IgD-negative memory B cell (primary cell): ENCODE measurements around the gene WNT9A. TPM values are rescaled to one million over a fixed set of nuclear protein-coding genes. Genes with fewer than 3 reads are reported as not detected.
A peak's percentile ranks its signal among the peaks of the same experiment; 100 is the strongest.

Experiments used
- H3K27ac Mint-ChIP-seq, 3 donors: one replicate each; pipeline ENCODE4 v1.8.0; 2020 to 2022; ENCODE audit warnings: mild to moderate bottlenecking in 3 of 3, mixed read lengths in 3 of 3, moderate library complexity in 1 of 3
- H3K27me3 Mint-ChIP-seq: one replicate; pipeline ENCODE4 v1.8.0; 2021; ENCODE audit warnings: mixed read lengths
- H3K36me3 Mint-ChIP-seq: one replicate; pipeline ENCODE4 v1.8.0; 2020; ENCODE audit warnings: mild to moderate bottlenecking, mixed read lengths
- H3K4me1 Mint-ChIP-seq, 3 donors: one replicate each; pipeline ENCODE4 v1.8.0; 2020 to 2022; ENCODE audit warnings: mixed read lengths in 3 of 3, mild to moderate bottlenecking in 1 of 3
- H3K4me3 Mint-ChIP-seq, 4 donors: one replicate each; pipeline ENCODE4 v1.8.0; 2020 to 2022; ENCODE audit warnings: mild to moderate bottlenecking in 4 of 4, mixed read lengths in 4 of 4, moderate library complexity in 3 of 4
- H3K9me3 Mint-ChIP-seq, 3 donors: one replicate each; pipeline ENCODE4 v1.8.0; 2020 to 2021; ENCODE audit warnings: mixed read lengths in 3 of 3, mild to moderate bottlenecking in 1 of 3
- polyA plus RNA-seq: library from polyadenylated mRNA; unstranded; fragments of 300-500 nt; fragmentation: Illumina TruSeq; gene quantifications from one replicate; pipeline ENCODE4 v1.2.3, GENCODE V29; 2021

The WNT9A gene
- polyA plus RNA-seq, 1 donor from 2014 or later, result not detected

GRCh38 chr1:227947386-227947675, 401 bp downstream of the WNT9A start:
- no peak overlapping the region for H3K27ac Mint-ChIP-seq
- peaks cover 0 to 7% (median 3%) of the 10 kb centered on the region in 3 donors for H3K4me1 Mint-ChIP-seq
- H3K27me3 Mint-ChIP-seq, result peaks cover 27% of the 10 kb centered on the region
- H3K9me3 Mint-ChIP-seq, result no peaks in the 10 kb centered on the region
- H3K4me3 Mint-ChIP-seq, result peak overlapping the region in 3 of 4 donors; percentile 44 to 89 (median 81)
- no peaks in the 10 kb centered on the region for H3K36me3 Mint-ChIP-seq

- H3K9me3 Mint-ChIP-seq, result no peaks in the 10 kb centered on the region
- H3K27me3 Mint-ChIP-seq, result peaks cover 27% of the 10 kb centered on the region
- no peaks in the 10 kb centered on the region for H3K36me3 Mint-ChIP-seq
- peak overlapping the region in 3 of 4 donors; percentile 58 to 89 (median 81) for H3K4me3 Mint-ChIP-seq
- H3K27ac Mint-ChIP-seq, result no peak overlapping the region
- peaks cover 0 to 7% (median 3%) of the 10 kb centered on the region in 3 donors for H3K4me1 Mint-ChIP-seq
Measured at GRCh38 chr1:227946624-227947385, 927 bp downstream of the WNT9A start.

- H3K9me3 Mint-ChIP-seq, result no peaks in the 10 kb centered on the region
- H3K27ac Mint-ChIP-seq, result no peak overlapping the region
- peaks cover 0 to 7% (median 3%) of the 10 kb centered on the region in 3 donors for H3K4me1 Mint-ChIP-seq
- peaks cover 27% of the 10 kb centered on the region for H3K27me3 Mint-ChIP-seq
- peak overlapping the region in 3 of 4 donors; percentile 41 to 81 (median 58) for H3K4me3 Mint-ChIP-seq
- H3K36me3 Mint-ChIP-seq, result no peaks in the 10 kb centered on the region
Measured at GRCh38 chr1:227945891-227946623, 1.7 kb downstream of the WNT9A start.

- H3K4me3 Mint-ChIP-seq, result peak overlapping the region in 1 of 4 donors; percentile 68
- no peak overlapping the region for H3K27ac Mint-ChIP-seq
- peaks cover 25% of the 10 kb centered on the region for H3K27me3 Mint-ChIP-seq
- no peaks in the 10 kb centered on the region for H3K9me3 Mint-ChIP-seq
- H3K36me3 Mint-ChIP-seq, result no peaks in the 10 kb centered on the region
- peaks cover 0 to 7% (median 3%) of the 10 kb centered on the region in 3 donors for H3K4me1 Mint-ChIP-seq
Measured at GRCh38 chr1:227944931-227945890, 2.5 kb downstream of the WNT9A start.

- H3K27ac Mint-ChIP-seq, result no peak overlapping the region
- no peaks in the 10 kb centered on the region for H3K9me3 Mint-ChIP-seq
- H3K4me3 Mint-ChIP-seq, result no peak overlapping the region
- H3K4me1 Mint-ChIP-seq, result peaks cover 0 to 7% (median 3%) of the 10 kb centered on the region in 3 donors
- H3K27me3 Mint-ChIP-seq, result peaks cover 20% of the 10 kb centered on the region
- H3K36me3 Mint-ChIP-seq, result no peaks in the 10 kb centered on the region
Measured at GRCh38 chr1:227944090-227944930, 3.4 kb downstream of the WNT9A start.

GRCh38 chr1:227943381-227944089, 4.2 kb downstream of the WNT9A start:
- H3K9me3 Mint-ChIP-seq, result no peaks in the 10 kb centered on the region
- H3K27ac Mint-ChIP-seq, result no peak overlapping the region
- H3K27me3 Mint-ChIP-seq, result peaks cover 16% of the 10 kb centered on the region
- no peaks in the 10 kb centered on the region for H3K36me3 Mint-ChIP-seq
- peak overlapping the region in 1 of 4 donors; percentile 30 for H3K4me3 Mint-ChIP-seq
- H3K4me1 Mint-ChIP-seq, result peaks cover 0 to 7% (median 3%) of the 10 kb centered on the region in 3 donors

GRCh38 chr1:227942716-227943261, 4.9 kb downstream of the WNT9A start:
- H3K9me3 Mint-ChIP-seq, result no peaks in the 10 kb centered on the region
- no peak overlapping the region for H3K27ac Mint-ChIP-seq
- peaks cover 15% of the 10 kb centered on the region for H3K27me3 Mint-ChIP-seq
- H3K36me3 Mint-ChIP-seq, result no peaks in the 10 kb centered on the region
- H3K4me3 Mint-ChIP-seq, result no peak overlapping the region
- H3K4me1 Mint-ChIP-seq, result peaks cover 0 to 5% (median 3%) of the 10 kb centered on the region in 3 donors

- Mint-ChIP-seq H3K36me3 (no peaks in the 10 kb centered on the region), H3K4me1 (peaks cover 0 to 5% (median 1%) of the 10 kb centered on the region in 3 donors), H3K27me3 (peaks cover 16% of the 10 kb centered on the region), H3K27ac (no peak overlapping the region), H3K4me3 (no peak overlapping the region), H3K9me3 (no peaks in the 10 kb centered on the region)
Measured at GRCh38 chr1:227942021-227942715, 5.6 kb downstream of the WNT9A start.

- Mint-ChIP-seq H3K4me3 (no peak overlapping the region), H3K9me3 (peaks cover 0 to 3% (median 0%) of the 10 kb centered on the region in 3 donors), H3K36me3 (no peaks in the 10 kb centered on the region), H3K27me3 (peaks cover 19% of the 10 kb centered on the region), H3K27ac (no peak overlapping the region), H3K4me1 (peaks cover 0 to 5% (median 0%) of the 10 kb centered on the region in 3 donors)
Measured at GRCh38 chr1:227941509-227942020, 6.2 kb downstream of the WNT9A start.

- H3K4me3 Mint-ChIP-seq, result no peak overlapping the region
- peak overlapping the region in 1 of 3 donors; percentile 31 for H3K27ac Mint-ChIP-seq
- no peaks in the 10 kb centered on the region for H3K4me1 Mint-ChIP-seq
- H3K36me3 Mint-ChIP-seq, result no peaks in the 10 kb centered on the region
- peaks cover 0 to 3% (median 0%) of the 10 kb centered on the region in 3 donors for H3K9me3 Mint-ChIP-seq
- peaks cover 17% of the 10 kb centered on the region for H3K27me3 Mint-ChIP-seq
Measured at GRCh38 chr1:227940791-227941241, 6.9 kb downstream of the WNT9A start.

GRCh38 chr1:227939791-227940771, 7.7 kb downstream of the WNT9A start:
- H3K27me3 Mint-ChIP-seq, result peaks cover 14% of the 10 kb centered on the region
- H3K27ac Mint-ChIP-seq, result no peak overlapping the region
- H3K9me3 Mint-ChIP-seq, result peaks cover 0 to 3% (median 0%) of the 10 kb centered on the region in 3 donors
- no peaks in the 10 kb centered on the region for H3K4me1 Mint-ChIP-seq
- no peaks in the 10 kb centered on the region for H3K36me3 Mint-ChIP-seq
- no peak overlapping the region for H3K4me3 Mint-ChIP-seq
